HT-29 (cell line): ENCODE results near the gene PRPF40A. TPM values are rescaled to one million over a fixed set of nuclear protein-coding genes. Genes with fewer than 3 reads are reported as not detected.

ENCODE experiments used
- DNase-seq: peaks from one replicate; pipeline ENCODE4 v3.0.0-alpha.2; 2015; ENCODE audit warnings: low spot score
- total RNA-seq: library from RNA; depleted of rRNA; stranded (reverse); fragments of >200 nt; shearing (Covaris generic); gene quantifications from 2 replicates; pipeline ENCODE4 v1.2.3, GENCODE V29; 2014

PRPF40A gene
- total RNA-seq, 1 experiment from 2014 or later = 114 TPM

DNA sequence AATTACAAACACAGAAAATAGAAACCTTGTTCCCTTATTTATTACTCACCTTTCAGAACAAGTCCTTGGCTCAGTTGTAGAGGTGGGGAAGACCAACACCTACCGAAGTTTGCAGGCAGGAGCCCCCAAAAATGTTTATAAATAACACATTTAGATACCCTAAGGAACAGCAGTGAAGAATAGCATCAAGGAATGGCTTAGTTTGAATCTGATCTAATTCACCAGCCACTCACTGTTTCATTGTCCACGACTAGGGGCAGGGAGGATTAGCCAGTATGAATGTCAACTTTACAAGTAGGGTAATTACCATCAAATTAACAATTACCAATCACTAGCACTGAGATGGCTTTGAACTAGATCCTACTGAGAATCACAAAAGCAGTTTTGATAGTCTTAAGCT, 65.4 kb downstream of the PRPF40A start:
- DNase-seq = no peak

DNA sequence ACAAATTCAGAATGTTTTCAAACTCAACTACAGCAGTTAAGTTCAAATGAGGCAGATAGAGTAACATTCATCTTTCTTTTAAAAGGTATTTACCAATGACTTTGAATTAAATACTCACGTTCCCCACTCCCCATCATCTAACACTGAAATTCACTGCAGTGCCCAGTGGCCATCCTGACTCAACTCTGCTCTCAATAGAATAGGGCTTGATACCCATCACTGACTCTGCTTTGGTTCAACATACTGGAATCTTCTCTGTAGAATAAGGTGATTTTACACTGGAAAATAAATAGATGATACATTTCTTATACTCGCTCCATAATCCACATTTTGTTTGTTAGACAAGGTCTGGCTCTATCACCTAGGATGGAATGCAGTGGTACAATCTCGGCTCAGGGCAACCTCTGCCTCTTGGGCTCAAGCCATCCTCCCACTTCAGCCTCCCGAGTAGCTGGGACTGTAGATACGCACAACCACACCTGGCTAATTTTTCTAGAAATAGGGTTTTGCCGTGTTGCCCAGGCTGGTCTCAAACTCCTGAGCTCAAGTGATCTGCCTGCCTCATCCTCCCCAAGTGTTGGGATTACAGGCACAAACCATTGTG, 66.4 kb downstream of the PRPF40A start:
- DNase-seq = no peak

GRCh38 chr2:152649997-152650396, 67.3 kb downstream of the PRPF40A start:
- DNase-seq = no peak

DNA sequence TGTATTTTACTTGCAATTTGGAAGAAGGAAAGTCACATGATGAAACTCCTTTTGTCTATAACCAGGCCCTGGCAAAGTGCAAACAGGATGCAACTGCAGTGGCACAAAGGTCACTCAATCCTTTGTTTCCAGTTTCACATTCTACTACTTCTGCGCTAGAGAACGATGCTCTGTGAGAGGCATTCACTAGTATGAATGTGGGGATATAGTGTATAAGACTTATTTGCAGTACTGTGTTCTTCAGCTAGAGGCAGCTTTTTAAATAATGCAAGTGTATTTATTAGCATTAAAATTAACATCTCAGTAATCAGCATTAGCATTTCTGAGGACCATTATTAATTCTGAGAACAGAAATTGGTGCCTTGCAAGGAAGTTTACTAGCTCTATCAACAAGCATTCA, 68.9 kb downstream of the PRPF40A start:
- no peak for DNase-seq

DNA sequence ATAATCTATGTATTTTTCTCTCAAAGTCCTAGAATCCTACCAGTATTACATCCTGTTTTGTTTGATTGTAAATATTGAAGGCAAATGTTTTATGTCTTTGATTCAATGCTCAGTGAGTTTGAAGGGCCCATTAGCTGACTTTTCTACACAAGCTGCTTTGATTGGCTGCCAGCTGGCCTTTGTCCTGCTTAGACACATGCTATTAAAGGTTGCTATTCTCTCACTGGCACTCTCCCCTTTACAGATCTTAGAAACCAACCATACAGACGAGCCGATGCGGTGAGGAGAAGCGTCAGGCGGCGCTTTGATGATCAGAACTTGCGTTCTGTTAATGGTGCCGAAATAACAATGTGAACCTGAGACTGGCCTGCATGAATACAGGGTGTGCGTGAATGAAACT, 69.7 kb downstream of the PRPF40A start:
- DNase-seq = peak; percentile 37

DNA sequence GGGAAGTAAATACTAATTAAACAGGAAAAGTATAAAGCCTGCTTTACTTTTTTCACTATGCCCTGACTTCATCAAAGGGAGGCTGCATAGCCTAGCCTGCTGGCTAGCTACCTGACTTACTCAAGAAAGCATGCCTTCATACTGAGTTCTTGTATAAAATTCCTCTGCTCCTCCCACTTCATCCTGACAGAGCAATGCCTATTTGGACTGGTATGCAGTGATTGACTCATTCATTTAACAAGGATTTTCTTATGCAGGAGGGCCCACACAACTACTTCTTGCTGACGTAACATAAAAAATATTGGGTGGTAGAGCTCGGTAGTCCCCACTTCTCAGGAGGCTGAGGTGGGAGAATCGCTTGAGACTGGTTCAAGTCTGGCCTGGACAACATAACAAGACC, 70.5 kb downstream of the PRPF40A start:
- peak; percentile 28 for DNase-seq

DNA sequence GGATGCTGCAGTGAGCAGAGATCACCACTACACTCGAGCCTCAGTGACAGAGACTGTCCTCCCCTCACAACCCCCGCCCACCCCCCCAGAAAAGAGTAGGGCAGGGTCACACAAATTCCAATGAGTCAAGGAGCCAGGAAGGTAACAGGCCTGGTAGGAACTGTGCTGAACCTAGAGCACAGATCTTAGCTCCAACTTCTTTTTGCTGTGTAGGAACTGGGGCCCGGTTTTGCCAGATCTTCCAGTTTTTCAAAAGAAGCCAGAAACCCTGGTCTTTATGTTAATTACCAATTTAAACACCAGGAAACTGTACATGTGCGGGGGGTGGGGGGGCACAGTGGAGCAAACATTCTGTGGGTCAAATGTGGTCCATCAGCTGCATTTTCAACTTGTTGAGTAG, 71.0 kb downstream of the PRPF40A start:
- no peak for DNase-seq

- DNase-seq = no peak
Measured at GRCh38 chr2:152644189-152644873, 72.9 kb downstream of the PRPF40A start.

DNA sequence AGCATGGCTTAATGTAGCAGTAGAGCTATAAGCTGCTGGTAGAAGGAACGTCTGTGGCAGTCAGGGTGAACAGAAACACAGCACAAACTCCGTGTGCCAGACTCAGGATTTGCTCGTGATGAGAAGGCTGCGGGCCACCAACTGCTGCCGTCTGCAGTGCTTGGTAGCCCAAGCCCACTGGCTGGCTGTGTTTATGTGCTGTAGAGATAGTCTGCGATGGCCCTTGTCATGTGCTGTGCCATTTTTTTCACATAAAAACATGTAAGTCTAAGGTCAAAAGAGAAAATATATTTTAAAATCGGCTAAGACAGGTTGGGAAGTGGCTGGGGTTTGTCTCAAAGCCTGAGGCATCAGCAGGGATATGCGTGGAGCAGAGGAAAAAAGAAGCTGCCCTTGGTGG, 78.7 kb downstream of the PRPF40A start:
- no peak for DNase-seq

DNA sequence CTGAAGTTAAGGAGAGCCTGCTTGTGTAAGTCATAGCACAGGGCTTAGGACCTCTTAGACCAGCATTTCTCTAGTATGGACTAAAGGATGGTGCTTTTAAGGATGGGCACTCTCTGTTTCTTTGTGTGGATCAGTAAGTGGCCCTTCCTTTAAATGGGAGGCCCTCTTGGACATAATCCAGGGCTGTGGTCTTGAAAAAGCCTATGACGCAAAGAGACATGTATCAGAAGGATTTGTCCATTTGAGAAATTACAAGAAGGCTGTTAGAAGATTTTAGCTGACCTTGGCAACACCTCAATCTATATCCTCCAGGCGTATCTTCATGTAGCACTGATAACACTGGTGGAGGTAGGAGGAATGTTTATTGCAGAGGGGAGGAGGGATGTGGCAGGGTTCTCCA, 79.2 kb downstream of the PRPF40A start:
- DNase-seq = no peak

GRCh38 chr2:152637251-152637650, 80.0 kb downstream of the PRPF40A start:
- DNase-seq = no peak

GRCh38 chr2:152635635-152636298, 81.5 kb downstream of the PRPF40A start:
- peak; percentile 73 for DNase-seq

DNA sequence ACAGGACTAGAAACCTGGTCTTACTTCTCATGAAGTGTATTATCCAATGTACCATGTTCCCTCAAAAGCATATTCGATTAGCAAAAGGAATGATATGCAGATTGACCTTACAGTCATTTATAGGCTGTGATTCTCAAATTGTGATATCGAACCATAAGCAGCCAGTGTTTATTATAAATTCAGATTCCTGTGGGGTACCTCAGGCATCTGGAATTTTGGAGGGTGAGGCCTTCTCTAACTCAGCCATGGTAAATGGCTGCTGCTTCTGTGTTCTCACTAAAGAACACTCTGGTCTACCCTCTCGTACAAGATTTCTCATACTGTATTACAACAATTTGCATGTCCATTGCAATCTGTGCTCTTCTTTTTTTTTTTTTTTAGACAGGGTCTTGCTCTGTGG, 84.5 kb downstream of the PRPF40A start:
- DNase-seq = no peak

DNA sequence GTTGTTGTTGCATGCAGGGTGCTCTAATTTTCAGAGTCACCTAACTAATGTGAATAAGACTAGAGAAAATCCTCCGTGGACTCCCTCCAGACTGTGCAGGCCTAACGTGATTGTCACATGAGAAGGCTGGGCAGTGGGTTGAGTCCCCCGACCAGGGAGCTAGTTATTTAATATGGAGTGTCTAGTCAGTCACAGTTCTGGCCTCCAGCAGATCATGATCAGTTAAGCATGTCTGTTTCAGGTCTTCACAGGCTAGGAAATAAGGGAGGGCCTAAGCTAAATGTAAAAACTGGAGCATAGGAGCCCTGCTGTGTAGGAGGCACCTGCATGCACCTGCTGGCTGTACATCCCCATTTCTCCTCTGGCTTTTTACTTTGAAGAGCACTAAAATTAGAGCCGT, 86.8 kb downstream of the PRPF40A start:
- DNase-seq = no peak

- DNase-seq = no peak
Measured at GRCh38 chr2:152629202-152629601, 88.1 kb downstream of the PRPF40A start.

DNA sequence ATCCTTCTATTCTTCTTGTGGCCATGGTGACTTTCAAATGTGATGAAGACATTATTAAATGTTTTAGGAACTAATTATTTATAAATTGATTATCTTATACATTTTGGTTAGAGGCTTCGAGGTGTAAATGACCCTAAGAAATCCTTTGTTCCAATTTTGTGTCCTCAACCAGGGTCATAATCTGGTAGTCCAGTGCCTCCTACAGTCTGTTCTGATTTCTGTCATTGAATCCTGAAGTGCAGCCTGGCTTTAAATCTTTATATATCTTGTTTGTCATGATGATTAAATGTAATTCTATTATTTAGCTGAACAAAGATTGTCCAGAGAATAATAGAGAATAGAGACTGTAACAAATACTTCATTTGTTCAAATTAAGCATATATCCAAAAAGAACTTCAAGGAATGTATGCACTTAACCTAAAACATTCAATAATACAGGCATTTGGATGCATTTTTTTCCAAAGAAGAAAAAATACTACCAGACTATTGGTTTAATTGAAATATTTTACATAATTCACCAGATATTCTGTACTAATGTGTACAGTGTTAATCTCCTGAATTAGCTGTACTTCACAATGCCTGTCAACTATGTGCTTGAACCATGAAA, 89.8 kb downstream of the PRPF40A start:
- DNase-seq = peak; percentile 20

DNA sequence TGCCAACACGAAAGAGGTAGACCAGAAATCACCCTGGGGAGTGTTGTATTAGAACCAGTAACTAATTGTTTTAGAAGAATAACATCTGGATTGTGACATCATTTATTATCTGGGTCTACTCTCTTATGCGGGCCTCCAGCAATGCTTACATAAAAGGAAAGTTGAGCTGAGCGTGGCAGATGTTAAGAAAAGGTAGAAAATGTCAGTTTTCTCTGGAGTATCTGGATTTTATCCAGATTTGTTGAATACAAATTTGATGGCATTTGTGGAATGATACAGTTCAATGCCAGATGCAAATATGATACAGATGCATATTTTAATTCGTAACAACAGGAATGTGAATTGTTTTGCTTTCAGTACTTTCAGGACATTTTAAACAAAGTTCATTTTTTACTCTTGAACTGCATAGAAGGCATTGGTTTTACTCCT, 90.3 kb downstream of the PRPF40A start:
- DNase-seq = no peak

GRCh38 chr2:152624805-152625204, 92.5 kb downstream of the PRPF40A start:
- DNase-seq = no peak

DNA sequence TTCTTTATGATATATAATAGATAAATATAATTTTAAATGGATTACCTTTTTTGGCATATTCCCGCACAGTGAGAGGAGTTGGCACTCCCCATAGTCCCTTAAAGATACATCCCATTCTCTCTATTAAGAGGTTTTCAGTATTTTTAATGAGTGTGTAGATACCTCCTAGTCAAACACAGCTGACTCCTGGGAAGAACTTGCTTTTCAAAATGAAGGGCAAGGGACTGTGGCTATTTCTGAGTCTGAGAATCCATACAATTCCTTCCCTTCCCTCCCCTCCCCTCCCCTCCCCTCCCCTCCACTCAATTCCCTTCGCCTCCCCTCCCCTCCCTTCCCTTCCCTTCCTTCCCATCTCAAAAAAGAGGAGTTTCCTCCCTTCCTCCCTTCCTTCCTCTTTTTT, 93.5 kb downstream of the PRPF40A start:
- DNase-seq = no peak

- DNase-seq = no peak
Measured at GRCh38 chr2:152623076-152623740, 94.1 kb downstream of the PRPF40A start.

DNA sequence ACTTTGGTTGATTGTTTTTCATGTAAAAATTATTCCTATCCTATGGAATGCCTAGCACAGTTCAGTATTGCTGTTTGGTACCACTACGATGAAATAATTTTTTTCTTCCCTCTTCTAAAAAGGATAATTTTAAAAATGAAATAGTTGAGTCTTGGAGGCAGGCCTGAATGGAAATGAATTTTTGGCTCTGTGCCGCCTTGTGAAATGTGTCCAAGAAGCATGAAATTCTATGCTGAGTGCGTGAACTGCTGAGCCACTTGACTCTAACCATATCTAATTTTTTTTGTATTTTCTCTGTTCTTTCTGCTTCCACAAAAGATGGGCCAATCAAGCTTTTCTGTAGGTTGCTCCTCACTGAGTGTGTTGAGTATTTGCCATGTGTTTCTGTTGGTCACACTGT, 95.0 kb downstream of the PRPF40A start:
- no peak for DNase-seq

DNA sequence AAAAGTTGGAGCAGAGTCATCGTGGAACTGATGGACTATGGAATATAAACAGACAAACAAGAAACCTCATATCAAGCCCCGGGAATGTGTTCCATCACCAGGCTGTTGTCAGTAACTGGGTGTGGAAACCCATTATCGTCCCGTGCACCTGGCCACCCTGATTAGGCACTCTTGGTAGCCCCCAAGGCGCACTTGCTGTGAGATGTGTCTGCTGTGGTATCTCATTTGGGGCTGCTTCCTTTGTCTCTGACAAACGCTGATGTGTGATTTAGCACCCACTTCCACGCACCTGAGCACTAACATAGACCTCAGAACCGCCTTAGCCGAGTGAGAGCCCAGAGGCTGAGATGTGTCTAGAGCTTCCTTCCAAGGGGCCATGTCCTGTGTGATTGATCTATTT, 96.3 kb downstream of the PRPF40A start:
- no peak for DNase-seq
